Keratinocyte (primary cell): ENCODE results near the gene MICU2. TPM values are rescaled to one million over a fixed set of nuclear protein-coding genes. Genes with fewer than 3 reads are reported as not detected.

Experiments used
- DNase-seq: peaks from one replicate; pipeline ENCODE4 v3.0.0-alpha.2; 2011; ENCODE audit warnings: low read depth, missing footprints, low spot score
- FAIRE-seq: peaks from 2 replicates; lab custom pipeline; 2011; peaks lifted over from hg19 to GRCh38; lab: Jason Lieb, UNC
- H2AFZ ChIP-seq: 2 replicates; pipeline ENCODE4 v1.6.0; 2012; ENCODE audit warnings: low read length, control low read depth, inconsistent platforms; ENCODE audit not compliant: control insufficient read depth
- H3K27ac ChIP-seq: 2 replicates; pipeline ENCODE4 v1.5.1; 2011; ENCODE audit warnings: low read length; ENCODE audit not compliant: control insufficient read depth, insufficient read depth
- H3K27me3 ChIP-seq: 3 replicates; pipeline ENCODE4 v1.6.0; 2011; ENCODE audit warnings: low read length; ENCODE audit not compliant: control insufficient read depth, insufficient read depth; ENCODE audit errors: extremely low read depth
- H3K36me3 ChIP-seq, 2 experiments: 2 replicates in 1 of 2; 3 replicates in 1 of 2; pipeline ENCODE4 v1.5.1; 2011; ENCODE audit warnings: low read length in 2 of 2, mild to moderate bottlenecking in 1 of 2; ENCODE audit not compliant: control insufficient read depth in 2 of 2, insufficient read depth in 2 of 2; ENCODE audit errors: extremely low read depth in 1 of 2
- H3K4me1 ChIP-seq: 3 replicates; pipeline ENCODE4 v1.5.1; 2011; ENCODE audit warnings: low read length; ENCODE audit not compliant: control insufficient read depth, insufficient read depth; ENCODE audit errors: extremely low read depth
- H3K4me2 ChIP-seq: 3 replicates; pipeline ENCODE4 v1.6.0; 2011; ENCODE audit warnings: low read depth, low read length; ENCODE audit not compliant: control insufficient read depth, insufficient read depth; ENCODE audit errors: extremely low read depth
- H3K4me3 ChIP-seq, 3 experiments: fragments of 200-600 bp in 1 of 3; sonication (generic) in 1 of 3; 2 replicates in 2 of 3; 3 replicates in 1 of 3; pipeline ENCODE4 v1.5.1; 2011 to 2016; ENCODE audit warnings: low read length in 3 of 3, mild to moderate bottlenecking in 3 of 3, control low read depth in 2 of 3, inconsistent platforms in 1 of 3, low read depth in 1 of 3, mixed read lengths in 1 of 3, mixed run types in 1 of 3, moderate library complexity in 1 of 3; ENCODE audit not compliant: control insufficient read depth in 2 of 3, insufficient read depth in 2 of 3; ENCODE audit errors: extremely low read depth in 1 of 3
- H3K79me2 ChIP-seq: 2 replicates; pipeline ENCODE4 v1.6.0; 2012; ENCODE audit warnings: low read length; ENCODE audit not compliant: control insufficient read depth, insufficient read depth
- H3K9ac ChIP-seq: 3 replicates; pipeline ENCODE4 v1.6.0; 2011; ENCODE audit warnings: low read length; ENCODE audit not compliant: control insufficient read depth, insufficient read depth; ENCODE audit errors: extremely low read depth
- H3K9me1 ChIP-seq: 3 replicates; pipeline ENCODE4 v1.6.0; 2011; ENCODE audit warnings: low read length; ENCODE audit not compliant: control insufficient read depth, insufficient read depth; ENCODE audit errors: extremely low read depth
- H3K9me3 ChIP-seq: 2 replicates; pipeline ENCODE4 v1.5.1; 2012; ENCODE audit warnings: low read depth, low read length; ENCODE audit not compliant: control insufficient read depth
- H4K20me1 ChIP-seq: 3 replicates; pipeline ENCODE4 v1.6.0; 2011; ENCODE audit warnings: low read length; ENCODE audit not compliant: control insufficient read depth, insufficient read depth; ENCODE audit errors: extremely low read depth
- CTCF ChIP-seq, 3 experiments: IDR thresholded peaks in 1 of 3; conservative IDR thresholded peaks in 1 of 3; optimal IDR thresholded peaks in 1 of 3; 2 replicates in 2 of 3; 3 replicates in 1 of 3; pipeline versions ENCODE3 to v1.5.1; 2011; ENCODE audit warnings: low read length in 3 of 3, mild to moderate bottlenecking in 3 of 3, moderate library complexity in 2 of 3, control low read depth in 1 of 3, inconsistent platforms in 1 of 3; ENCODE audit not compliant: insufficient read depth in 2 of 3; ENCODE audit errors: extremely low read depth in 1 of 3
- EZH2 ChIP-seq: IDR thresholded peaks from one replicate; pipeline ENCODE4 v1.6.1; 2012; ENCODE audit warnings: inconsistent platforms, mild to moderate bottlenecking, low read length, moderate library complexity
- dilution Hi-C: fragments of 300-500 bp; cut with MboI; formaldehyde crosslinking; loops from one replicate; pipeline ENCODE4 v1.7.0; 2020; ENCODE audit warnings: low sequenced_read_pairs; ENCODE audit not compliant: extremely low pct_ligation_motif_present
- polyA minus RNA-seq, 3 experiments: library from RNA; depleted of rRNA, polyadenylated mRNA; stranded (reverse); fragments of >200 nt; gene quantifications; 1 replicate in 1 of 3; 2 replicates in 1 of 3; 3 replicates in 1 of 3; pipeline ENCODE4 v1.2.3, GENCODE V29; 2011
- polyA plus RNA-seq, 5 experiments: library from polyadenylated mRNA; depleted of rRNA in 3 of 5; stranded (reverse) in 3 of 5; stranded (forward) in 1 of 5; unstranded in 1 of 5; fragments of >200 nt; gene quantifications; 1 replicate in 1 of 5; 2 replicates in 3 of 5; 3 replicates in 1 of 5; pipeline versions ENCODE4 v1.2.1 to v1.2.3, GENCODE V29; 2011 to 2012; ENCODE audit warnings: missing spikeins in 2 of 5, low read depth in 1 of 5, low replicate concordance in 1 of 5

The MICU2 gene
- polyA plus RNA-seq (28.9 to 42.9 TPM (median 29.6 TPM) in 3 replicates), polyA minus RNA-seq (2.4 to 13.4 TPM (median 8.6 TPM) in 3 replicates)
- 79.0 TPM for polyA plus RNA-seq (2011; ENCODE audit: low read depth)
- polyA plus RNA-seq (2011; cell fraction: cytosol; rRNA removed) = 22.4 and 44.8 TPM in 2 replicates
- polyA plus RNA-seq (2011; cell fraction: nucleus; rRNA removed) = 37.0 and 50.9 TPM in 2 replicates
- 20.3 and 25.4 TPM in 2 replicates for polyA plus RNA-seq (2012; ENCODE audit: low replicate concordance)
- 38.8 TPM for polyA minus RNA-seq (2011; cell fraction: cytosol; rRNA and poly(A)+ RNA removed)
- polyA minus RNA-seq (2011; cell fraction: nucleus; rRNA and poly(A)+ RNA removed) = 14.9 and 23.9 TPM in 2 replicates

- FAIRE-seq (peak; percentile 44), DNase-seq (peak; percentile 33)
- H3K9me3 ChIP-seq = no peaks in the 10 kb centered on the region
- H4K20me1 ChIP-seq = no peaks in the 10 kb centered on the region
- peak within 1 kb of the TSS; percentile 92 for H3K27ac ChIP-seq
- peaks cover 35% of the 10 kb centered on the region for H3K79me2 ChIP-seq
- H3K27me3 ChIP-seq = no peaks in the 10 kb centered on the region
- H3K9ac ChIP-seq = peak within 1 kb of the TSS; percentile 96
- peak within 1 kb of the TSS; percentile 88 to 95 (median 89) for H3K4me3 ChIP-seq
- TF ChIP-seq EZH2 = no peak
- no peak for TF ChIP-seq CTCF (optimal IDR thresholded peaks at IDR 0.05 in 1 of 3, IDR thresholded peaks at IDR 0.05 in 1 of 3, conservative IDR thresholded peaks at IDR 0.05 in 1 of 3; ENCODE audit: extremely low read depth in 1 of 3, insufficient read depth in 2 of 3, low read length in 3 of 3)
- peak within 1 kb of the TSS; percentile 94 for H2AFZ ChIP-seq
- H3K4me1 ChIP-seq = peaks cover 6% of the 10 kb centered on the region
- dilution Hi-C loops = no loop called here
- peak within 1 kb of the TSS; percentile 91 for H3K4me2 ChIP-seq
- H3K9me1 ChIP-seq = no peaks in the 10 kb centered on the region
- no peaks in the 10 kb centered on the region for H3K36me3 ChIP-seq
Observed at GRCh38 chr13:21603531-21604448, at the start of gene MICU2. Gene MICU2 (minus strand): TSS chr13:21604170. CDS start chr13:21604148, 22 bp downstream.

- Histone ChIP-seq H2AFZ (no peak overlapping the region), H3K4me1 (peaks cover 33% of the 10 kb centered on the region), H3K4me2 (peak overlapping the region; percentile 45), H3K79me2 (no peaks in the 10 kb centered on the region), H3K9ac (no peak overlapping the region), H3K4me3 (no peak overlapping the region), H3K9me1 (no peaks in the 10 kb centered on the region), H4K20me1 (no peaks in the 10 kb centered on the region), H3K9me3 (no peaks in the 10 kb centered on the region), H3K36me3 (no peaks in the 10 kb centered on the region), H3K27ac (no peak overlapping the region), H3K27me3 (no peaks in the 10 kb centered on the region)
- no peak for TF ChIP-seq CTCF (optimal IDR thresholded peaks at IDR 0.05 in 1 of 3, IDR thresholded peaks at IDR 0.05 in 1 of 3, conservative IDR thresholded peaks at IDR 0.05 in 1 of 3; ENCODE audit: extremely low read depth in 1 of 3, insufficient read depth in 2 of 3, low read length in 3 of 3)
- FAIRE-seq (peak; percentile 75), DNase-seq (peak; percentile 26)
- dilution Hi-C loops = no loop called here
Observed at GRCh38 chr13:21641629-21642028, 37.7 kb upstream of the MICU2 start.
